HuH-7.5 (cell line): ENCODE results near the gene SLC44A5.
"Not testable (repeated sequence)": the region's sequence is repeated elsewhere in the genome, so short reads cannot be mapped to it uniquely, and the experiment has no call there.

ENCODE experiments used
- DNase-seq: peaks from one replicate; pipeline ENCODE4 v3.0.0; 2011; ENCODE audit warnings: low spot score

SLC44A5 gene

DNA sequence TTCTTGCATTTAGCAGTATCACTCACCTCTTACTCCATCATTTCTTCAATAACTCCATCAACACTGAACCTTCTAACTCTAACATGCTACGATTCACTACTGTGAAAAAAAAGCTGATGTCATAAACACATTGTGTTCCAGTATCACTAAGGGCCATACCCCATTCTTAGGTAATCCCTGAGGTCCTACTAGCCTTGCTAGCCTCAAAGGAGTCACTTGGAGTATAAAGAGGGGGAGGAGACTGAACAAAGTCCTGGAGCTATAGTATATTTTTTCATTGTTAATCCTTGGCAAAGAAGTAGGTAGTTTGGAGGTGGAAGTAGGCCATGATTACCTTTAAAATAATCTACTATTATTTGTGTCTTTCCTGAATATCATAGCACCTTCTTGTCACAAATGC lies at the start of gene SLC44A5:
SLC44A5 (minus strand) TSS at position 101 of the 400 bp plus-strand sequence. CDS start 69,667 bp downstream, outside the sequence.
- no peak for DNase-seq

DNA sequence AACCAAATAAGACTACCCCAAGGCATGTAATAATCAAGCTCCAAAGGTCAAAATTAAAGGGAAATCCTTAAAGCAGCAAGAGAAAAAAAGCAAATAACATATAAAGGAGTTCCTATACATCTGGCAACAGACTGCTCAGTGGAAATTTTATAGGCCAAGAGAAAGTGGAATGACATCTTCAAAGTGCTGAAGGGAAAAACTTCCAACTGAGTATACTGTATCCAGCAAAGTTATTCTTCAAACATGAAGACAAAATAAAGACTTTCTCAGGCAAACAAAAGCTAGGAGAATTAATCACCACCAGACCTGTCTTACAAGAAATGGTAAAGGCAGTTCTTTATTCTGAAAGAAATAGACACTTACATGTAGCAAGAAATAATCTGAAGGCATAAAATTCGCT lies 45.0 kb upstream of the SLC44A5 start:
- DNase-seq: no peak

GRCh38 chr1:75647183-75647582 lies 36.3 kb upstream of the SLC44A5 start:
- DNase-seq: not testable (repeated sequence)

DNA sequence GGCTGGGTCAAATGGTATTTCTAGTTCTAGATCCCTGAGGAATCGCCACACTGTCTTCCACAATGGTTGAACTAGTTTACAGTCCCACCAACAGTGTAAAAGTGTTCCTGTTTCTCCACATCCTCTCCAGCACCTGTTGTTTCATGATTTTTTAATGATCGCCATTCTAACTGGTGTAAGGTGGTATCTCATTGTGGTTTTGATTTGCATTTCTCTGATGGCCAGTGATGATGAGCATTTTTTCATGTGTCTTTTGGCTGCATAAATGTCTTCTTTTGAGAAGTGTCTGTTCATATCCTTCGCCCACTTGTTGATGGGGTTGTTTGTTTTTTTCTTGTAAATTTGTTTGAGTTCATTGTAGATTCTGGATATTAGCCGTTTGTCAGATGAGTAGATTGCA lies 34.2 kb upstream of the SLC44A5 start:
- DNase-seq: not testable (repeated sequence)

GRCh38 chr1:75643460-75643859 lies 32.5 kb upstream of the SLC44A5 start:
- no peak for DNase-seq

GRCh38 chr1:75641325-75641724 lies 30.4 kb upstream of the SLC44A5 start:
- no peak for DNase-seq

DNA sequence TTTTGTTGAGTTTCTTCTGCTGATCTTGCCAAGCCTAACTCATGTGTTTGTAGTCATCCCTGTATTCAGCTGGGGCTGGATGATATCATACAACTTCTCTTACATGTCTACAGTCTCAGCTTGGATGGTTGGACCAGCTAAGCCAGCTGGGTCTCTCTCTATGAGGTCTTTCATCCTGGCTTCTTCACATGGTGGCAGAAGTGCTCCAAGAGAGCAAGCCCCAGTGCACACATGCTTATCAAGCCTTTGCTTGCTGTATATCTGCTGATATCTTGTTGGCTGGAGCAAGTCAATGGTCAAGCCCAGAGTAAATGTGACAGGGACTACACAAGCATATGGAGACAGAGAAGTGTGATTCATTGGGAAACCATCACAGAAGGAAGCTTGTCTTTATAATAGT lies 29.2 kb upstream of the SLC44A5 start:
- no peak for DNase-seq

DNA sequence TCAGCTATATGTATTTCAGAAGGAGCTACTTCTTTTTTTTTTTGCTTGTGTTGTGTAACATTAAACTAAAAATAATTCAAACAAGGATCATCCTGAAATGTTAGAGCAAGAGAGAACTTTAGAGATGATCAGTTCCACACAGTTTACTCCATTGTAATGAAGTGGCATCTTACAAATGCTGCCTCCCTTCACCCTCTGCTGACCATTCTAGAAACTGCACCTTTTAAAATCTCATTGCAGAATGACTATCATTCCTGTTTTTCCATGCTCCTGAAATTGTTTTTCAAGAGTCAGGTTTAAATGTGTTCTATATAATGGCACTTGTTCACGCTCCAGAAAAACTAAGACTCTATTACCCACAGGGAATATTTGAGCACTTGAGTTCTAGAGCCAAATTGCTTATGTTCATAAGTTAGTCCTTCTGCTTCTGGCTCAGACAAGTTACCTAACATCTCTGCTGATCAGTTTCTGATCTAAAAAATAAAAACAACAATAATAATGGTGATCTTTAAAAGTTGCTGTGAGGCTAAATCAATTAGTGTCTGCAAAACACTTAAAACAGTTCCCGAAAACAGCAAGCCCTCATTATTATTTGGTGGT lies 21.5 kb upstream of the SLC44A5 start:
- no peak for DNase-seq

DNA sequence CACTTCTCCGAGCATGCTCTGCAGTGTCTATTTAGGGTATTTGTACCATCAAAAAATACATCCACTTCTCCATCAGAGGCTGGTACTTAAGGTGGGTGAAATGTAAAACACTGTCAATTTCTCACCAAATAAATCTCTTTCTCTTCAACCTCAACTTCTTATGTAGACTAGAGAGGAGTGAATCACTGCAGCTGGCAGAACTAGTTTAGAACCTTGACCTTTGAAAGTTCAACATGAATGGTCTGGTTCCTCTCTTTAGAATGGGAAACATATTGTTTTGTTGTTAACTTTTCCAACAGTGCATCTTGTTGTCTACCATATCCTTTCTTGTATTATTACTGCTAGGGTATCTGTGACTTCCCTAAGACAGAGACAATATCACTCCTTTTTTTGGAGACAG lies 20.1 kb upstream of the SLC44A5 start:
- no peak for DNase-seq

DNA sequence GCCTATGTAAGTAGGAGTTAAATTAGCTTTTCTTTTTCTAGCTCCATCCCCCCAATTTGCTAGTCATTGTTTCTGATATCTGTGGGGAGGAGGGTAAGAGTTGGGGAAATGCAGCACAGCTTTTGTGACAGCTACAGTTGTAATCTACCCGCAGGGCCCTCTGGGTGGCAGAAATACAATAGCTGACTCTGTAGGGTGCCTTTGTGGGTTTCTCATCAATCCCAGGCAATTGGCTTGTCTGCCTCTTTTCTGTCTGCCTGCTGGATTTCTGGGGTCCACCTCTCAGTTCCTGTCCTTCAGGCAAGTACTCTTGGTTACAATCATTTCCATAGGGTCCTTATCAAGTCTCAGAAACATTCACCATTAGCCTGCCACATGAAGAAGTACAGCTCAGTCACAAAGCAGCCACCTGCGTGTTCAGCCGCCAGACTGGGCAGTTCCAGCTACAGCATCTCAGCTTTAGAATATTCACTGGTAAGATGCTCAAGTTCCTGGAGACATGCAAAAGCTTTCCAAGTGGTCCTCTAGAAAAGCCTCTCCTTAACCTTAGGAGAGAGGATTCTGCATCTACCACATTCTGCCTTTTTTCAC lies 19.2 kb upstream of the SLC44A5 start:
- DNase-seq: no peak

DNA sequence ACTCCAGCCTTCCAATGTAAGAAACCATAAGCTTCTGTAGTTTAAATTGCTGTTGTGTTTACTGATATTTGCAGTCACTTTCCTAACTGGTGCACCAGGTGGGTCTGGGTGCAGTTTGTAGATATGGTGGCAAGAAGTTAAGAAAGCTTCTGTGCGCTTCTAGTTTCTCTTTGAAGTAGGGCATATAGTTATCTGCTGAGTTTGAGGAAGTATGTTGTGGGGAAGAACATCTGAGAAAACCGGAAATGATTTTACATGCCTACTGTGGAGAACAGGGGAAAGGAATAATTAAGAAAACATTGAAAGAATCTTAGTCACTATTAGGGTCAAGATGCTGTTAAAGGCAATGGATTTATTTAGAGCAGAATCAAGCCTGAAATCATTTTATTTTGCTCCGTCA lies 14.9 kb upstream of the SLC44A5 start:
- no peak for DNase-seq

- DNase-seq: no peak
Measured at GRCh38 chr1:75618382-75618781, 7.5 kb upstream of the SLC44A5 start.

DNA sequence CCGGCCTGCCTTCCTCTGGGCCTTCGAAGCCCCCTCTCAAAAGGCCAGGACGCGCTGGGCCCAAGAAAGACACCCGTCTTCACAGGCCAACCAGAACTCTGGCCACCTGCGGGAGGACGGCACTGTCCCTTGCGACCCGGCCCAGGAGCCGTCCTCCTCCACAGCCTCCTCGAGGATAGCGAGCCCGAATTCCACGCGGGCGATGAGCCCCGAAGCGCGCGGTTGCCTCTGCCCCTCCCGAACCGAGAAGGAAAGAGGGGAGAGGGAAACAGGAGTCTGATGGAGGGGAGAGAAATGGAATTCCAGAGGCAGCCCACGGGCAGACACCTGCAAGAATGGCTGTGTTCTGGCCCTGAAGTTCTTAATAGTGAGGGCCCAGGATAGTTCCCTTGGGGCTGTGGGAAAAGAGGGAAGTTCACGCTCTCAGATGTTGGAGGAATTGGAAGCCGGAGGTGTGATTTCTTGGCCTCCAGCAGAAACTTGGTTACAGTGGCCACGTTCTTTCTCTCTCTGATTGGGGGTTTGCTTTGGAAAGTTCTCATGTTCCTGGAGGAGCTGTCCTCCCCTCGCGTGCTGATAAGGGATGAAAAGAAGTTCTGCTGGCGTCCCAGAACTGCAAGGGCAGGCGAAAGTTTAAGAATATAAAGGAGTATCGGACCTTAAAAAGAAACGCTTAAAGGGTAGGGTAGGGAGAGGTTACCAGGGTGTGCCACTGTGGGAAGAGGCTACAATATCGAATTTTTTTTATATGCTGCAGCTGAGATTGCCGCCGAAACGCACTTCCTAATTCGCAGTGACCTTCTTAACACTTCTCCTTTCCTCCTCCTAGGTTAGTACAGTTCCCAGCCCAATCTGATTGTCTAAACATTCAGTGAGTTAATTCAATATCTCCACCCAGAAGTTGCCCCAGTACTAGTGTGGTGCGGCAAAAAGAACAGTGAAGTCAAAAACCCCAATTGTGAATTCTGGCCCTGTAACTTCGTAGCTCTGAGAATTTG lies 5.8 kb upstream of the SLC44A5 start:
- peak; percentile 14 for DNase-seq

GRCh38 chr1:75615613-75616435 lies 4.9 kb upstream of the SLC44A5 start:
- DNase-seq: peak; percentile 40

DNA sequence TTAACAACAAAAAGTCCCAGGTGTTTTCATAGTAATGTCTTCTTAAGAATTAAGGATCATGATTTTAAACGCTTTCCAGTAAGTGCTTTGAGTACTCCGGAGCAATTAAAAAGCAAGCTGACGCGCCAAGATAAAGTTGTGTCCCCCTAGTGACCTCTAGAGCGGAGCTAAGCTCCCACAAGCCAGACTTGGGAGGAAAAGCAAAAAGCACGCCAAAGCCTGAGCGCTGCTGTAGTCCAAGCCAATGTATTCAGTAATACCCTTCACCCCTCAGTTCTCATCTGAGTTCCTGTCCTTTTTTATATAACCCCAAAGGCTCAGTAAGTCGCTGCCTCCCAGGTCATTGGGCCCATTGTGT lies 3.5 kb upstream of the SLC44A5 start:
- DNase-seq: no peak

DNA sequence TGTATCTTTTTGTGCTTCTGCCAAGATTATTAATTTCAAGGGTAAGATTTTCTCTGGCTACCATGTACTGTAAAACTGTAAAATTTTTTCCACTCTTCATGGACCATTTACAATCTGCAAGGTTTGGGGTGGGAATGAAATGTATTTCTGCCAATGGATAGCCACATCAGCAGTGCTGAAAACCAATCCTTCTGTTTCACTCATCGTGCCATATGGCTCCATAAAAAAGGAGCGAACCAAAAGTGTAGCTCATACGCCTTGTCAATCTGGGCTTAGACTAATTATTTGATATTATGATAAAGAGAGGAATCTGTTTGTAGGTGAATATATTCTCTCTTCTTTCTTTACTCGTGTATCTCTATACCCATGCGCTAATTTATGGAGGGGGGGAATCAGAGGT lies 3.0 kb upstream of the SLC44A5 start:
- no peak for DNase-seq

GRCh38 chr1:75612976-75613375 lies 2.1 kb upstream of the SLC44A5 start:
- DNase-seq: no peak

- no peak for DNase-seq
Measured at GRCh38 chr1:75602486-75602885, 8.4 kb downstream of the SLC44A5 start.

GRCh38 chr1:75600781-75601180 lies 10.1 kb downstream of the SLC44A5 start:
- no peak for DNase-seq

DNA sequence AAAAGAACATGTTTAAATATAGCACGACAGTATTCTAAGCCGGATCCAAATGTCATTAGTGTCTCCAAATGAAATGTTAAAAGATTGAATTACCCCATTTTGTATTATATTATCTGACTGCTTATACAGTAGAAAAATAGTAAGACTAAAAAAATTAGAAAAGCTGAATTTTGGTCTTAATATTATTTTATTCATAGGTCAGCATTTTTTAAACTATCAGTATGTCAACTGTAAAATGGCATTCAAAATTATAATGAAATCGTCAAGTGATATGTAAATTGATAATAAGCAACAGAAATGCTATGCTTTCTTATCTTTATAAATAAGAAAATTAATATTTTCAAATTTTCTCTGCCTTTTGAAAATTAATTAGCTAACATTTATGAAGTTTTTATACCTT lies 16.6 kb downstream of the SLC44A5 start:
- no peak for DNase-seq

DNA sequence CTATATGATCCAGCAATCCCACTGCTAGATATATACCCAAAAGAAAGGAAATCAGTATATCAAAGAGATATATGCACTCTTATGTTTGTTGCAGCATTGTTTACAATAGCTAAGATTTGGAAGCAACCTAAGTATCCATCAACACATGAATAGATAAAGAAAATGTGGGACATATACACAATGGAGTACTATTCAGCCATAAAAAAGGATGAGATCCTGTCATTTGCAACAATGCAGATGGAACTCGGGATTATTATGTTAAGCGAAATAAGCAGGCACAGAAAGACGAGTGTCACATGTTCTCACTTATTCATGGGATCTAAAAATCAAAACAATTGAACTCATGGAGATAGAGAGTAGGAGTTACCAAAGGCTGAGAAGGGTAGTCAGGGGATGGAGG lies 17.5 kb downstream of the SLC44A5 start:
- not testable (repeated sequence) for DNase-seq

GRCh38 chr1:75589637-75590036 lies 21.3 kb downstream of the SLC44A5 start:
- DNase-seq: no peak
